GM19452 (cell line): Measurements from ENCODE around the gene SYT13.

Source experiments
- ATAC-seq: cut with Tn5 transposase; IDR thresholded peaks from one replicate; pipeline ENCODE4 v1.9.1; 2021; ENCODE audit not compliant: unreplicated experiment

The SYT13 gene

DNA sequence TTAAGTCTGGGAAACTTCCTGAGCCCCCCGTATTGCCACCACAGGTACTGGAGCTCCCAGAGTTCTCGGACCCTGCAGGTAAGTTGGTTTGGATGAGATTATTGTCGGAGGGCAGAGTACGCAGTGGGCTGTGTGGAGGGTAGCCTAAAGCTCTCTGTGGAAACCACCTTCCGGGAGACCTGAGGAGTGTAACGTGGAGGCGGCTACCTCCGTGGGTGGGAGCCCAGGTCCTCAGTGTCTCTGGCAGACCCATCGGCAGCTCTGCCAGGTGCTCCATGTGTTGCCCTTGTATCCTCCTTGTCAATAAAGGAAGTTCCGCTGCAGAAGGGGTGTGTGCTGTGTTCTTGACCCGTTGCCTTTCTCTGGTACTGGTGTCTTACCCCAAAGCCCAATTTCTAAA, 61.4 kb downstream of the SYT13 start:
- no peak for ATAC-seq

DNA sequence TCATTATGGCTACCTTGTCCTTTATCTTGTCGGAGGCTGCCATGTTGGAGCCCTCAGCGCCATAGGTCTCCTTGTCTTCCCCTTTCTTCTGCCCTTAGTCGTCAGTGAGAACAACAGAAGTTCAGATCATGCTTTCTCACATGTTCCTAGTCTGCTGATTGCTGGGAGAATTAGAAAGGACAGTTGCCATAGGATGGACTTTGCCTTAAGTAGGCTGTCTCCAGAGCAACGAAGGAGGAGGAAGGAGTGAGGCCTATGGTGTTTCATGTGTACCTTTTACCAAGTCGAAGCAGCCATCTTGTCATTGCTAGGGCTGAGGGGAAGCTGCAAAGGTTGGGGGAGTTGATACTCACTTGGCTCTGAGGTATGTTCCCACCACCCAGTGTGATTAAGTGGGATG, 62.6 kb downstream of the SYT13 start:
- ATAC-seq, result no peak

DNA sequence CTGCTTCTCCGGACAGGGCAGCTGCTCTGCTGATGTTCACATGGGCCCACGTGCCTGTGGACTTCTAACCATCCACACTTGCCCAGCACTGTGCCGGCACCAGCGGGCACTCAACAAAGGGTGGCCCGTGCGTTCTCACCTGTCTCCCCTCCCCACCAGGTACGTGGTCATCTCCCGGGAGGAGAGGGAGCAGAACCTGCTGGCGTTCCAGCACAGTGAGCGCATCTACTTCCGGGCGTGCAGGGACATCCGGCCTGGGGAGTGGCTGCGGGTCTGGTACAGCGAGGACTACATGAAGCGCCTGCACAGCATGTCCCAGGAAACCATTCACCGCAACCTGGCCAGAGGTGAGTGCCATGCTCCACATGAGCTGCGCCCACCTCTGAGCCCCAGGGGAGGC, 66.7 kb downstream of the SYT13 start:
- no peak for ATAC-seq

DNA sequence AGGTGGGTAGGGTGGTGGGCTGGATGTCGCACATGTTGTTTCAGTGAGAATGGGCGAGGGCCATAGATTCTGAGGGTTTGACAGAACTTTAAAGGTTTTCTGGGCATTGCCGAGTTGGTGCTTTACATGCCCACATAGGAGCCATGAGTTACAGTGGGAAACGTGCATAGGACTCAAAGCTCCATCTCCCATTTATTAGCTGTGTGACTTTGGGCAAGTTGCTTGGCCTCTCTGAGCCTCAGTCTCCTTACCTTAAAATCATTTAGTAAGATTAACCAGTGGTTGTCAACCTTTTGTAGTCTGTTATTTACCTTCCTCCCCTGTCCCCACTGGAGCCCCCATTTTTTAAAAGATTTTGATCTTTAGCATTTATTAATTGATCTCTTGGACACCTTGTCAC, 67.4 kb downstream of the SYT13 start:
- no peak for ATAC-seq

DNA sequence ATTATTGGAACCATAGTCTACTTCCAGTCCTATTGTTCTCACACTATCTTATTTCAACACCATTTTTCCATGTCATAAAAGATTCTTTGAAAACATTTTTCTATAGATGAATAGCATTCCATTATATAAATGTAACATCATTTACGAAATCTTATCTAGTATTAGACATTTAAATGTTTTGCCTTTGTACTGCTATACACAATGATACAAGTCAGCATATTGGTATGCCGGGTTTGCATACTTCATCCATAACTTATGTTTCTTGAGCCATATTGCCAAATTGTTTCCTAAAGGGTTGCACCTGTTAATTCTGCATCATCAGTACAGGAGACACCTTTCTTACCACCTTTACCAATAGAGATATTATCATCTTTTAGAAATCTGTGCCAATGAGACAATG, 68.2 kb downstream of the SYT13 start:
- no peak for ATAC-seq

DNA sequence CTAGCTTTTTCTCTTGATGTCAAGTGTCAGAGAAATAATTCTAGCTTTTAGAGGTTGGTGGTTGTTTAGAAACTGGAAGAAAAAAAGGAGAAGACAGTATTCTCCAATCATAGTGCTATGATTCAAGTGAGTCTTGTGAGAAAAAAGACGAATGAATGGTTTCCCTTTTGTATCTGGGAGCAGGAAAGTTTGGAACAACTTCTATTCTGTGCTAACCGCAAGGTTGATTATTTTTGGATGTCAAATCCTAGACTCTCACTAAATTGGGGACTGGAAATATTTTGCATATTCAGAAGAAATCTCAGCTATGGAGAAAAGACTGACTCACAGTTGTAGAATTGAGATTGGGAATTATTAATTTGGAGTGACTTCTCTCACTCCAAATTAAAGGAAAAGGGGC, 69.2 kb downstream of the SYT13 start:
- ATAC-seq, result no peak

DNA sequence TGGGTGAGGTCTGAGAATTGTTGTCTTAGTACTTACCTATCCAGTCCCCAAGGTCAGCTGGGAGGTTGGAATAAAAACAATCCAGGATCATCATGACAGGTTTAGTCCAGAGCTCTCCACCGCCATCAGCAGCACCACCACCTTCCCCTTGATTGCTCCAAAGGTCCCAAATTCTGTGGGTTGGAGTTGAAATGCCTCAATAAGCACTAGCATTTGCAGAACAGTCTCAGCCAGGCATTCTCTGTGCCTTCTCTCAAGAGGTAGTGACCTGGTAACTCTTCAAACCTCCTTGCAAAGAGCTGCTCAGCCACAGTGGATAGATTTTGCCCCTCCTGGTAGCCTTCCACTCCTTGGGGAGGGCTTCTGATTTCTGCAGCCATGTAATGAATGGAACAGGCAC, 70.1 kb downstream of the SYT13 start:
- no peak for ATAC-seq

DNA sequence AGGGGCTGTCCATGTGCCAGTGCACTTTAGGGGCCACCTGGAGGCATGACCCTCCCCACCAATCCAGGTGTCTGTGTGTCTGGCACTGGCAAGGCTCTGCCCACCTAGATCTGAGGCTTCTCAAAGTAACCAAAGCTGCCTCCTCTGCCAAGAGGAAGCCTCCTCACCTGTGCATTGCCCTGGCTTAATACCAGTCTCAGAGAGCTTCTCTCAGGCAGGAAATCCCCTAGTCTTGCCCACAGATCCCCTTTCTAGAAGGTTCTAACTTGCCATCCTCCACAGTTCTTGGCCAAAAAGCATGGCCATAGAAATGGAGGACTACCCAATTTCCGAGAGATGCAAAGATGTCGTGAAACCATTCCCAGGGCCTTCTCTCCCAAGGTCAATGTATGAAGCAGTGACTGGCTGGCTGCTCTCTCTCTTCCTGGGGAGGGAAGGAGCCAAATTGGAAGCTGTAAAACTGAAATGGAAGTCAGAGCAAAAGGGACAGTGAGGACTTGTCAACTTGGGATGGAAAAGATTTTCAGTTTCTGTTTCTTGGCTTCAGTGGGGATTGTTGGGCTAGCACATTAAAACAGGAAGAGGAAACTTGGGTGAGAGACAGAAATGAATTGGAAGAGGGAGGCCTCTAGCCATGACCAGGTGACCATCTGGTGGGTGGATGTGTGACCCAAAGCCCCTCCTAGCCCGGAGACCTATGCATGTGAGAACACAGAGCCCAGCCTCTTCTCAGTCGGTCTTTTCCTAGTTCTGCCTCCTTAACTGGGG, 70.9 kb downstream of the SYT13 start:
- ATAC-seq, result no peak

DNA sequence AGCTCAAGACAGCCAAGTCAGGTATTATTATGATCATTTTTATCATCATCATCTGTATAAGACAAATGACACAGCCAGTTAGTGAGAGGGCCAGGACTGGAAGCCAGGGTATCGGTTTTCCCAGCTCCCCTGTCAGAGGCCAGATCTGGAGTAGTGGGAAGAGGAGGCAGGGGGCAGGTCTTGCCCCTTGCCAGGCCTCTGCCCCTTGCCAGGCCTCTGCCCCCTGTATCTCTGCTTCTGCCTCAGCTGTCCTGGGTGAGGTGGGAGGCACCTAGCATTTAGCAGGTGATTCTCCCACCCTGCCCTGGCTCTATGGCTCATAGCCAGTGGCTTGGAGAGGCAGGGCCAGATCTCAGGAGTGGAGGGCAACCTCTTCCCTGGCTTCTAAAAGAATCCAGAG, 72.4 kb downstream of the SYT13 start:
- no peak for ATAC-seq

DNA sequence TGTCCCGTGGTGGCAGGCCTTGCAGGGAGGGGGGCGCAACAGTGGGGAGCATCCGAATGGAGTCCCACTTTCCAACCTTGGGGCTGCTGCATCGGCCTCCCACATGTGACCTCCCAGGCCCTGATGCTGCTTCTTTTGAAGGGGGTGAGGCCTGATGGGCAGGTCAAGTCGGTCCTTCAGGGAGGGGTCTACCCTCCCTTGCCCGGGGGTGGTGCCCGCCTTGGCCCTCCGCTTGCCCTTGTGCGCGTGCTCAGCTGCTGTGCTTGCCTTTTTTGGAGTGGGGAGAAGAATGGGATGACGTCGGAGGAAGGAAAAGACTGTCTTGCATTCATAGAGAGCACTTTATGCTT, 72.8 kb downstream of the SYT13 start:
- ATAC-seq, result no peak

DNA sequence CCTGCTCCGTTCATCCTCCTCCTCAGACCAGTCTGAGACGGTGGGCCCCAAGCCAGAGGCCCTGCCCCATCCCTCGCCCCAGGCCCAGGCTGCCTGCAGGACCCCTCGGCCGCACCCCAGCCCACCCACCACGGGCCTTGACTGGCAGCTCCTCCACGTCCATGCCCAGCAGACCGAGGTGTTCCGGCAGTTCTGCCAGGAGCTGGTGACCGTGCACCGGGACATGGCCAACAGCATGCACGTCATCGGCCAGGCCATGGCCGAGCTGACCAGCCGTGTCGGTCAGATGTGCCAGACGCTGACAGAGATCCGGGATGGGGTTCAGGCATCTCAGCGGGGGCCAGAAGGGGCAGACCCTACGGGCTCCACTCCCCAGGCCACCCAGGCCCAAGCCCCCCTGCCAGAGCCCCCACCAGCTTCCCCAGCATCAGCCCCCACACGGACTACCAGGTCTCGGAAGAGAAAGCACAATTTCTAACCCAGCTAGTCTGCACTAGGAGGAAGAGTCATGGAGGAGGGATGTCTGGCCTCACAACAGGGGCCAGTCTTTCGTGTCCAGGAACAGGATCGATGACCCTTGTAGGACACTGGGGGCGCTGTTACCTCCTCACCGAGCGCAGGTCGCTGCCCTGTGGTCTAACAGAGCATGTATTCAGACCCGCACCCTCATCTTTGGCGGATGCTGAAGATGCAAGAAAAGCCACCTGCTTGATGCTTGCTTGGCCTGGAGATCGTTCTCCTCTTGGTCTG, 73.4 kb downstream of the SYT13 start:
- no peak for ATAC-seq

DNA sequence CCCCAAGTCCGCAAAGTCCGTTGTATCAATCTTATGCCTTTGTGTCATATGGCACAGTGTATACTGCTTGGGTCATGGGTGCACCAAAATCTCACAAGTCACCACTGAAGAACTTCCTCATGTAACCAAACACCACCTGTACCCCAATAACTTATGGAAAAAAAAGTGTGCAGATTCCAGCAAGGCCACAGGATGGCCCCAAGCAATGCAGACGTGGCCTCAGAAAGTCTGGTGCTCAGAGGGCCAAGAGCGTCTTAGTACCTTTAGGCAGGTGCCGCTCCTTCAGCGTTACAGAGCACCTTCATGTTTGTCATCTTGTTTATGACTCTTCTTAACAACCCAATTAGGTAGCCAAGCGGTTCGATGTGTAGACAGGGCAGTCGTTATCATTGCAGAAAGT, 74.4 kb downstream of the SYT13 start:
- no peak for ATAC-seq

DNA sequence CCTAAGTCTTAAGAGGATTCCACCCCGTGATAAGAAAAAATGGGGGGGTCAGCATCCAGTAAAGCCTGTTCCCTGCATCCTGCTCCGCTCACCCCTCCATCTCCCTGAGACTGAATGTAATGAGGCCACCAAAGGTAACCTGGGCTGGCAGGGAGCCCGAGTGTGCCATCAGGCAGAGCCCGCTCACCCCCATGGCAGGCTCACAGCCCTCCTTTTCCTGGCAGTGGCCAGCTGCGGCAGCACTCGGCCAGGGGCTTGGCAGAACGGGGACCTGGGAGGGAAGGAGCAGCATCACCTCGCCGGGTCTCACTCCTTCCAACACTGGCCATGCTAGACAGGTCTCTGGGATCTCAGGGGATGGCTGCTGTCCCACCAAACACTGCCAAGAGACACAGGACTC, 75.3 kb downstream of the SYT13 start:
- no peak for ATAC-seq

DNA sequence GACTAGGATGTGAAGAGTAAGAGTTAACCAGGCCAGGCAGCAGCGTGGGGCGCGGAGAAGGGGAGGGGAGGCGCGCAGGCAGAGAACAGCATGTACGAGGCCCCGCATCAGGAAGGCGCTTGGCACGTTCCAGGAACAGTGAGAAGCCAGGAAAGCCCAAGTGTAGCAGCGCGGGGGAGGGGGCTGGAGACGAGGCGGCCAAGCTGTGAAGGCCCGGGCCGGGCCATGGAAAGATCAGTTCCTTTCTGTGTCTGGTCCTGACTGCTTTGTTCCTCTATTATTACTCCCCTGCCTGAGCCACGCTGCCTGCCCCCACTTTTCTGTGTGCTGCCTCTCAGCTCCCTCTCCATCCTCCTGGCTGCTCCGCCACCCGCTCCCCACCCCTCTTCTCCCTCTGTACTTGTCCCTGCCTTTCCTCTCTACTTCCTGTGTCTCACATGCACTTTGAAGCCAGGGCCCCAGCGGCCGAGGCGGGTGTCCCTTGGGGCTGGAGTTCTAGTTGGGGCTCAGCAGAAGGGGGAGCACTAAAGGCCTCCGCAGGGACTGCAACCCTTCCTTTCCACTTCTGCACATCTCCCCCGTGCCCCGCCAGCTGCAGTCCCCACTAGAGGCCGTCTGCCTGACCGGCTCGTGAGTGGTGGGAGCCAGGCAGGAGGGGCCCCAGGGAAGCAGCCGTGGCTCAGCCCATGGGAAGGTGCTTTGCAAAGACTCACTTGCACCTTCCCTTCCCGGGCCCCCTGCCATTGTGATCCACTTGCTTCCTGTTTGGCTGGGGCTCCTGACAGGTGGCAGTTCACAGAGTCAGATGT, 76.0 kb downstream of the SYT13 start:
- no peak for ATAC-seq

DNA sequence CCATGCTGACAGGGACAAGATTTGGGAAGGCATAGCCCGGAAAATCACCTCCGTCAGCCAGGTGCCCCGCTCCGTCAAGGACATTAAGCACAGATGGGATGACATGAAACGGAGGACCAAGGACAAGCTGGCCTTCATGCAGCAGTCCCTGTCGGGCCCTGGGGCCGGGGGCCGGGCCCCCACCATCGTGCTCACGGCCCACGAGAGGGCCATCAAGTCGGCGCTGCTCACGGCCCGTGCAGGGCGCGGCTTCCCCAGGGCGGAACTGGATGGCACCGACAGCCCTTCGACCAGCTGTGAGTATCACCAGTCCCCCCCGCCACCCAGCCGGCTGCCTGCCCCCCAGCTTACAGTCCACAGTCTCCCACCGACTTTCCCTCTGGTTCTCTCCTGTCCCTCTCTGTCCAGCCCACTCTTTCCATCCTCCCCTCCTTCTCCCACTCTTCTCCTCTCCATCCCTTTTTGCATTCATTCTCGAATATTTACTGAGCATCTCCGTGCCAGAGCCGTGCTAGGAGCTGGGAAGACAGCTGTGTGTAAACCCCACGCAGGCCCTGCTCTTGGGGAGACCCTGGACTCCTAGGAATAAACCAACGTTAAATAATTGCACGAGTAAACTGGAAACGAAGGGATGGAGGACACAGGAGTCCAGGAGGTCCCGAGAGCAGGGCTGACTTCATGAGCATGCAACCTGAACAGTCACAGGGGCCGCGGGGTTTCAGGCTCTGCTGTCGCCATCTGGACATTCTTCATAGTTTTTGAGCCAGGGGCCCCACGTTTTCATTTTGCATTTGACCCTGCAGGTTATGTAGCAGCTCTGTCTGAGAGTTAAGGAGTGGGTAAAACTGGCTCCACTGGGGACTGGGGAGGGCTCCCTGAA, 76.9 kb downstream of the SYT13 start:
- no peak for ATAC-seq

DNA sequence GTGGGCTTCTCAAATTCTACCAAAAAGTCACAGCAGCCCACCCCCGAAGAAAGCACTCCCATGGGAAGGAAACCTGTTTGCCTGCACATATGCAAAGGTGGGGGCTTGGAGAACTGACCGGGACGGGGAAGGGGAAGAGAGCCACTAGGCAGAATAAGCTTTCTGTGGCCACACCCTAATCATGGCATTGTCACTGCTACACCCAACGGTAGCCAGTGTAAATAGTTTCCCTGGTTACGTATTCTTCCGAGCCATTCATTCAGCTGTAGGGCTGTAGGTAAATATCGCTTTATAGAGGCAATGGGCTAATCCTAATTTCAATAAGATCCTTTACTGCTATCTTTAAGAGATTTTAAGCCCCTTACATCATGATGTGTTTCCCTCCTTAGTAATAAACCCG, 78.0 kb downstream of the SYT13 start:
- ATAC-seq, result no peak

DNA sequence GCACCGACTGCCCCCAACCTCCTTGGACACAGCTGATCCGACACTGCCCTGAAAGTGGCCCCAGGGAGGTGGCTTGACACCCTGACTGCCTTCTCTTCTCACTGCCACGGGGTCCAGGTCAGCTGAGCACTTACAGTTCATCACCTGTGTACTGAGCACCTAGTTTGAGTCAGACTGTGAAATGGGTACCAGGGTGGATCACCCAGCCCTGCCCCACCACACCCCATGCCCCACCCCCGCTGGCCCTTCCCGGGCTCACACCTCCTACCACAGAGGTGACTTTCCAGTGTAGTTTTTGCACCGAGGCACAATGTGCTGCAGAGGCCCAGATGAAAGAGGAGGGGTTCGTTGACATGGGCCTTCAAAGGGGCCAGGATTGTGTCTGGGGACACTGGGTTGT, 80.2 kb downstream of the SYT13 start:
- no peak for ATAC-seq

DNA sequence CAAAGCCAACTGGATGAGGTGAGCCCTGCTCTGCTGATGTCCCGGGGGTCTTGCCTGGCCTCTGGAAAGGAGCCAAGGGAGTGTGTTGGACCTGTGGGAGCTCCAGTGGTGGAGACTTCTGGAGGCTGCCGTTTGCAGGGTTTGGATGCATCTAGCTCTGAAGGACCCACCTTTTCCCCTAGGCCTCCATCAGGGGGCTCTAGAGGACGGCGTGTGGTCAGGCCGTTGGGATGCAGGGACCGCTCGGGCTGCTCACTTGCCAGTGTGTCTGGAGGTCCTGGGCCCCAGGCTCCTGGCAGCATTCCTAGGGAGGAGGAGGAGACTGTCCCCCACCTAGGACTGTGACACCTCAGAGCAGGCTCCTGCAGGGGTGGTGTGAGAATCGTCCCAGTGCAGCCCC, 81.4 kb downstream of the SYT13 start:
- no peak for ATAC-seq

DNA sequence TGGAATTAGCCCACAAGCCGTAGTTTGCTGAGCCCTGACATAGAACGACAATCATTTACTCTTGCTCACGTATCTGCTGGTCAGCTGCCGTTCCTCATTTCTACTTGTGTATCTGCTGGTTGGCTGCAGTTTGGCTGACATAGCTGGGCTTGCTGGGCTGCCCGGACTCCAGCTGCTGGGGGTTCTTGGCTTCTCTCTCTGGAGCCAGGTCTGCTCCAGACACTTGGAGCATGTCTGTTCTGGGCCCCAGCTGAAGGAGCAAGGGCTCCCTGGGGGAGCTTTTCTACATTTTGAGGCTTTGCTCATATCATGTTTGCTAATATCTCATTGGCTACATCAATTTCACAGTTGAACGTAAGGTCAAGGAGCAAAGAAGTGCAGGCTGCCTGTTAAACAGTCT, 92.4 kb downstream of the SYT13 start:
- no peak for ATAC-seq
